Activated CD4-positive, alpha-beta T cell treated with anti-CD3 and anti-CD28 coated beads for 4 hours (primary cell): ENCODE results near the gene PIK3IP1.

Experiments used
- DNase-seq, 2 donors: peaks; one replicate each; pipeline ENCODE4 v3.0.0-alpha.2; 2020

Gene PIK3IP1

GRCh38 chr22:31278151-31278621 is 14.1 kb downstream of the PIK3IP1 start:
- no peak for DNase-seq

GRCh38 chr22:31277741-31278140 is 14.5 kb downstream of the PIK3IP1 start:
- no peak for DNase-seq

DNA sequence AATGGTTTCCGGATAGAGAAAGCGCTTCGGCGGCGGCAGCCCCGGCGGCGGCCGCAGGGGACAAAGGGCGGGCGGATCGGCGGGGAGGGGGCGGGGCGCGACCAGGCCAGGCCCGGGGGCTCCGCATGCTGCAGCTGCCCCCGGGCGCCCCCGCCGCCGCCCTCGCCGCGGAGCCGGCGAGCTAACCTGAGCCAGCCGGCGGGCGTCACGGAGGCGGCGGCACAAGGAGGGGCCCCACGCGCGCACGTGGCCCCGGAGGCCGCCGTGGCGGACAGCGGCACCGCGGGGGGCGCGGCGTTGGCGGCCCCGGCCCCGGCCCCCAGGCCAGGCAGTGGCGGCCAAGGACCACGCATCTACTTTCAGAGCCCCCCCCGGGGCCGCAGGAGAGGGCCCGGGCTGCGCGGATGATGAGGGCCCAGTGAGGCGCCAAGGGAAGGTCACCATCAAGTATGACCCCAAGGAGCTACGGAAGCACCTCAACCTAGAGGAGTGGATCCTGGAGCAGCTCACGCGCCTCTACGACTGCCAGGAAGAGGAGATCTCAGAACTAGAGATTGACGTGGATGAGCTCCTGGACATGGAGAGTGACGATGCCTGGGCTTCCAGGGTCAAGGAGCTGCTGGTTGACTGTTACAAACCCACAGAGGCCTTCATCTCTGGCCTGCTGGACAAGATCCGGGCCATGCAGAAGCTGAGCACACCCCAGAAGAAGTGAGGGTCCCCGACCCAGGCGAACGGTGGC is 15.7 kb downstream of the PIK3IP1 start:
- no peak for DNase-seq

GRCh38 chr22:31275576-31275975 is 16.7 kb downstream of the PIK3IP1 start:
- no peak for DNase-seq

- DNase-seq: no peak
These were observed 17.3 kb downstream of the PIK3IP1 start for GRCh38 chr22:31275018-31275417.

DNA sequence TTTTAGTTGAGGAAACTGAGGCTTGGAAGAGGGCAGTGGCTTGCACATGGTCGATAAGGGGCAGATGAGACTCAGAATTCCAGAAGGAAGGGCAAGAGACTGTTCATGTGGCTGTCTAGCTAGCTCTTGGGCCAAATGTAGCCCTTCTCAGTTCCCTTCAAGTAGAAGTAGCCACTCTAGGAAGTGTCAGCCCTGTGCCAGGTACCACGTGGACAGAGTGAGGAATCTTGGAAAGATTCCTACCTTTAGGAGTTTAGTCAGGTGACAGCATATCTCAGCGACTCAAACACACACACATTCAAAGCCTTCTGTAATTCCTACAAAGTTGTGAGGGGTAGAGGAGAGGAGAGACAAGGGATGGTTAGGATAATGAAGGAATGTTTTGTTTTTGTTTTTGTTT is 18.3 kb downstream of the PIK3IP1 start:
- no peak for DNase-seq

DNA sequence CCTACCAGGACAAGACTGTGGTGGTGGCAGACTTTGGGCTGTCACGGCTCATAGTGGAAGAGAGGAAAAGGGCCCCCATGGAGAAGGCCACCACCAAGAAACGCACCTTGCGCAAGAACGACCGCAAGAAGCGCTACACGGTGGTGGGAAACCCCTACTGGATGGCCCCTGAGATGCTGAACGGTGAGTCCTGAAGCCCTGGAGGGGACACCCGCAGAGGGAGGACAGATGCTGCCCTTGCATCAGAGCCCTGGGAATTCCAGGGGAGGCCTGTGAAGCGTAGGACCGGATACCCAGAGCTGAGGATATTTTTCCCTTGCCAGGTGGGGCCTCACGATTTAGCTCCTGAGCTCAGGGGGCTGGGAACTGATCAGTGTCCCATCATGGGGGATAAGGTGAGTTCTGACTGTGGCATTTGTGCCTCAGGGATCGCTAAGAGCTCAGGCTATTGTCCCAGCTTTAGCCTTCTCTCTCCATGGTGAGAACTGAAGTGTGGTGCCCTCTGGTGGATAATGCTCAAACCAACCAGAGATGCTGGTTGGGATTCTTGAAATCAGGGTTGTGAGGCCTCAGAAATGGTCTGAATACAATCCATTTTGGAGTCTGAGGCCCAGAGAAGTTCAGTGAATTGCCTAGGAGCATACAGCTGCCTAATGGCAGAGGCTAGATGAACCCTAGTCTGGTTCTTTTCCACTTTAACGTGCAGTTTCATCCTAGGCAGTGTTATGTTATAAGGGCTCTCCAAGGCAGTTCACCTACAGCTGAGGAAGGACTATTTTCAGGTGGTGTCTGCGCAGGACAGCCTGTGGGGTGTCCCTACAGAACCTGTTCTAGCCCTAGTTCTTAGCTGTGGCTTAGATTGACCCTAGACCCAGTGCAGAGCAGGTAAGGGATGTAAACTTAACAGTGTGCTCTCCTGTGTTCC is 19.5 kb downstream of the PIK3IP1 start:
- DNase-seq: peak; percentile 52 to 67

DNA sequence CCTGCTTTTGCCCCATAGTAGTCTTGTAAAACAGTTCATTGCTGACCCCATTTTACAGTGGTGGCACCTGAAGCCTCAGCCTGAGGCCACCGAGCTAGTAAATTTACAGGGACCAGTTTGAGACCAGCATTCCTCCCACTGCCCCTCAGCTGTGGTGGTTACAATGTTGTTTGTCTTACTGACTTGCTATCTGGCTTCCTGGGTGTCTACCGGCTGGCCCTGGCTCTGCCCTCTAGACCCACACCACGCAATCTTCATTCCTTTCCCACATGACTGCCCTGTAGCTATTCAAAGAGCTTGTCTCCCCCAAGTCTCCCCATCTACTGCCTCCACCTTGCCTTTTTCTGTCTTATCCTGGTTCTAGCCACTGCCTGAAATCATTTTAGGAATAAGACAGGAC is 20.8 kb downstream of the PIK3IP1 start:
- no peak for DNase-seq

GRCh38 chr22:31271026-31271425 is 21.3 kb downstream of the PIK3IP1 start:
- DNase-seq: no peak

DNA sequence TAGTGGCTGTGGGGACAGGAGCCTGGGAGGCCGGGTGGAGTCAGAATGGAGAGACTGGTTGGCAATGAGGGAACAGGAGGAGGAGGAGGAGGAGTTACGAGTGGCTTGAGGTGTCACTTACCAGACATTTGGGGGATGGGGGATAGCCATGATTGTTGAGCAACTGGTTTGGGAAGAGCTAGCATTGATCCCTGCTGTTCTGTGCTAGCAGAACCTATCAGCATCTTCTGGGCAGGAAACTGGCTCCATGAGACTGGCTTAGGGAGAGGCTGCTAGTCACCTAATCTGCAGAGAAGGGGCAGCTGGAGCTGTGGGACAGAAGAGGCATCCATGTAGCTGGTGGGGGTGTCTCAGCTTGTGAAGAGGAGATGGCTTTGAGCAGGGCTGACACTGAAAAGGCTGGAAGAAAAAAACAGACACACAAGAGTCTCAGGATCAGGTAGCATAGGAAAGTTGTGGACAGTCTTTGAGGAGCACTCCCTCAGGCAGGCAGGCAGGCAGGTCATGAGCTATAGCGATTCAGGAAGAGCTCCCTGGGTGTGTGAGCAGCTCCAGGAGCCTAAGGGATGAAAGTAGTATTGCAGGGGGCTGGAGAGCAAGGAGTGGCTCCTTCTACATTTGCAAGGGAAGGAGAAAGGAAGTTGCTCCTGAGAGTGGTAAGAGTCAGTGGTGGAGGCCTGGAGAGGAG is 22.3 kb downstream of the PIK3IP1 start:
- DNase-seq: no peak

GRCh38 chr22:31268281-31268680 is 24.0 kb downstream of the PIK3IP1 start:
- no peak for DNase-seq

DNA sequence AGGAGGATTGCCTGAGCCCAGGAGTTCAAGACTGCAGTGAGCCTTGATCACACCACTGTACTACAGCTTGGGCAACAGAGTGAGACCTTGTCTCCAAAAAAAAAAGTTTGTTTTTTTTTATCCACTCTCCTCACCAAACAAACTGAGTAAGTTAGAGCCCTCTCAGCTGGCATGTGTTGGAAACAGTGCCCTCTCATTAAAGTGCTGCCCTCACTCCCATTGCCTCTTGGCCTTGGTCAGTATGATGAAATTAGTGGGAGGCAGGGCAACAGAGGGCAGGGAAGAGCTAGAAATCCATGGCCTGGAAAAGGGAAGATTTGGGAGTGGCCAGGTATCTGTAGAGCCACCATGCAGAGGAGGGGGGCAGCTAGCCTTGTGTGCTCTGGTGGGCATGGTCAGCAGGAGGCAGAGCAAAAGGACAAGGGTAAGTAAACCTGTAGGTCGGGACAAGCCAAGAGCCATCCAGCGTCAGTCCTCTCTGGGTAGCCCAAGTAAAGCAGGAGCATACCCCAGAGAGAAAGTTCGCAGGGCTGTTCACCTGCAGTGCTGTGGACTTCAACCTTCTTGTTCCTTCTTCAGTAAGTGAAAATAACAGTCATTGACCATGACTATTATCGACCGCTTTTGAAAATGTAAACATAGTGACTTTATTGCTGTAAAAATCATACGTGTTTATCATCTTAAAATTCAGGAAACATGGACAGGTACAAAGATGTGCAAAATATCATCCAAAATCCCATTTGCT is 28.2 kb downstream of the PIK3IP1 start:
- no peak for DNase-seq

- no peak for DNase-seq
These were observed 29.8 kb downstream of the PIK3IP1 start for GRCh38 chr22:31262312-31263133.

DNA sequence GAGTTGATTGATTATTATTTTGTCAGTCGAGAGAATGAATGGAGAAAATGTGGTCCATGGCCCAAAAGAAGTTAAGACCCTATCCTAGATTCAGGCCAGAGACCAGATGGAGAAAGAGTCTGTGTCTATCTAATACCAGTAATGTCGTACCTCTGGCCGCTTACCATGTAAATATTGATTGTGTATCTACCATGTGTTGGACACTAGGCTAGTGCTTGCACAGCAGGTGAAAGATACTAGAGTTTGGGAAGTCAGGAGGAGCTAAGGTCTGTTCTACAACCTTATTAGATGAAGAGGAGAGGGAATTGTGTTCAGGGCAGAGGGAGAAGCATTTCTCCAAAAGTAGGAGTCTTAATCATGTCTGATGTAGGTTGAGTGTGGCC is 31.8 kb downstream of the PIK3IP1 start:
- no peak for DNase-seq

- no peak for DNase-seq
These were observed 32.4 kb downstream of the PIK3IP1 start for GRCh38 chr22:31259798-31260473.

- DNase-seq: no peak
These were observed 38.3 kb downstream of the PIK3IP1 start for GRCh38 chr22:31253949-31254348.

- no peak for DNase-seq
These were observed 41.3 kb downstream of the PIK3IP1 start for GRCh38 chr22:31250740-31251600.

GRCh38 chr22:31248965-31249958 is 43.0 kb downstream of the PIK3IP1 start:
- DNase-seq: no peak
